Type B pancreatic cell (in vitro differentiated cells): ENCODE results near the gene LRRC36. TPM values are rescaled to one million over a fixed set of nuclear protein-coding genes. Genes with fewer than 3 reads are reported as not detected.
A peak's percentile ranks its signal among the peaks of the same experiment; 100 is the strongest.
"Not testable (repeated sequence)": the region's sequence is repeated elsewhere in the genome, so short reads cannot be mapped to it uniquely, and the experiment has no call there.

Experiments used
- DNase-seq: peaks from one replicate; pipeline ENCODE4 v3.0.0; 2021; ENCODE audit warnings: mixed read lengths; ENCODE audit not compliant: unreplicated experiment; ENCODE audit errors: extremely low spot score
- H3K27ac Mint-ChIP-seq: 2 replicates; pipeline ENCODE4 v1.8.0; 2021; ENCODE audit warnings: mild to moderate bottlenecking, mixed read lengths
- H3K27me3 Mint-ChIP-seq: 2 replicates; pipeline ENCODE4 v1.8.0; 2021; ENCODE audit warnings: mixed read lengths
- H3K36me3 Mint-ChIP-seq: 2 replicates; pipeline ENCODE4 v1.8.0; 2021; ENCODE audit warnings: mixed read lengths
- H3K4me1 Mint-ChIP-seq: one replicate; pipeline ENCODE4 v1.8.0; 2021; ENCODE audit warnings: mixed read lengths; ENCODE audit not compliant: unreplicated experiment
- H3K4me3 Mint-ChIP-seq: 2 replicates; pipeline ENCODE4 v1.8.0; 2021; ENCODE audit warnings: mild to moderate bottlenecking, mixed read lengths
- H3K9me3 Mint-ChIP-seq: 2 replicates; pipeline ENCODE4 v1.8.0; 2021; ENCODE audit warnings: mixed read lengths
- CTCF ChIP-seq: fragments of 200-600 bp; sonication (generic); conservative IDR thresholded peaks from 2 replicates; pipeline ENCODE4 v1.5.0; 2021; ENCODE audit warnings: antibody characterized with exemption, mild to moderate bottlenecking
- total RNA-seq: library from RNA; stranded (reverse); gene quantifications from 2 replicates; pipeline ENCODE4 v1.2.1, GENCODE V29; 2021; ENCODE audit warnings: low replicate concordance

Gene LRRC36
- total RNA-seq, 1 donor from 2014 or later, result 1.1 TPM

GRCh38 chr16:67361038-67361437, 34.4 kb downstream of the LRRC36 start:
- DNase-seq, result no peak
- no peak overlapping the region for H3K27ac Mint-ChIP-seq
- H3K4me1 Mint-ChIP-seq, result peaks cover 18% of the 10 kb centered on the region
- no peaks in the 10 kb centered on the region for H3K36me3 Mint-ChIP-seq
- TF ChIP-seq CTCF, result no peak
- H3K9me3 Mint-ChIP-seq, result no peaks in the 10 kb centered on the region
- H3K4me3 Mint-ChIP-seq, result no peak overlapping the region
- H3K27me3 Mint-ChIP-seq, result peaks cover 30% of the 10 kb centered on the region

- no peaks in the 10 kb centered on the region for H3K9me3 Mint-ChIP-seq
- DNase-seq, result no peak
- H3K27me3 Mint-ChIP-seq, result peaks cover 20% of the 10 kb centered on the region
- no peak overlapping the region for H3K4me3 Mint-ChIP-seq
- TF ChIP-seq CTCF, result no peak
- peaks cover 13% of the 10 kb centered on the region for H3K4me1 Mint-ChIP-seq
- H3K27ac Mint-ChIP-seq, result no peak overlapping the region
- no peaks in the 10 kb centered on the region for H3K36me3 Mint-ChIP-seq
Measured at GRCh38 chr16:67364600-67365235, 38.1 kb downstream of the LRRC36 start.

- TF ChIP-seq CTCF, result no peak
- H3K4me1 Mint-ChIP-seq, result peaks cover 5% of the 10 kb centered on the region
- H3K36me3 Mint-ChIP-seq, result no peaks in the 10 kb centered on the region
Measured at GRCh38 chr16:67370661-67371060, 44.0 kb downstream of the LRRC36 start.

GRCh38 chr16:67372664-67373063, 46.0 kb downstream of the LRRC36 start:
- peaks cover 5% of the 10 kb centered on the region for H3K4me1 Mint-ChIP-seq
- no peak overlapping the region for H3K27ac Mint-ChIP-seq
- peaks cover 8% of the 10 kb centered on the region for H3K27me3 Mint-ChIP-seq
- H3K36me3 Mint-ChIP-seq, result no peaks in the 10 kb centered on the region
- DNase-seq, result no peak
- no peak overlapping the region for H3K4me3 Mint-ChIP-seq
- peak; percentile 66 for TF ChIP-seq CTCF
- H3K9me3 Mint-ChIP-seq, result no peaks in the 10 kb centered on the region

More at GRCh38 chr16:67370661-67371060, 44.0 kb downstream of the LRRC36 start:
- no peak for DNase-seq
- Mint-ChIP-seq H3K27me3 (peaks cover 7% of the 10 kb centered on the region), H3K9me3 (no peaks in the 10 kb centered on the region), H3K27ac (no peak overlapping the region), H3K4me3 (no peak overlapping the region)

GRCh38 chr16:67376012-67376411, 49.4 kb downstream of the LRRC36 start:
- not testable (repeated sequence) for H3K27ac Mint-ChIP-seq, DNase-seq, H3K36me3 Mint-ChIP-seq, H3K9me3 Mint-ChIP-seq, H3K4me3 Mint-ChIP-seq, H3K4me1 Mint-ChIP-seq
- peaks cover 11% of the 10 kb centered on the region for H3K27me3 Mint-ChIP-seq

- no peaks in the 10 kb centered on the region for H3K9me3 Mint-ChIP-seq
- peaks cover 4% of the 10 kb centered on the region for H3K27me3 Mint-ChIP-seq
- peak overlapping the region; percentile 36 for H3K27ac Mint-ChIP-seq
- DNase-seq, result no peak
- H3K4me1 Mint-ChIP-seq, result no peaks in the 10 kb centered on the region
- no peaks in the 10 kb centered on the region for H3K36me3 Mint-ChIP-seq
- TF ChIP-seq CTCF, result no peak
- no peak overlapping the region for H3K4me3 Mint-ChIP-seq
Measured at GRCh38 chr16:67378642-67379041, 52.0 kb downstream of the LRRC36 start.
